GM10248 (cell line): ENCODE results near the gene MACROH2A1.

Experiments used
- CTCF ChIA-PET: fragments of 300-600 bp; sonication (Branson Sonifier 250); formaldehyde crosslinking; extraction: SDS; loops from one replicate; lab custom pipeline; 2021; ENCODE audit warnings: antibody characterized with exemption; lab: Yijun Ruan, JAX
- POLR2A ChIA-PET: fragments of 350-650 bp; sonication (Branson Sonifier 250); formaldehyde crosslinking; extraction: SDS; loops from one replicate; lab custom pipeline; 2020; ENCODE audit warnings: antibody characterized with exemption; lab: Yijun Ruan, JAX
- DNase-seq: peaks from one replicate; pipeline ENCODE4 v3.0.0; 2012; ENCODE audit errors: extremely low spot score
- TF ChIP-seq, protein P1 (sequence below): IDR thresholded peaks from 2 replicates; pipeline ENCODE4 v1.5.1; 2012; ENCODE audit warnings: mild to moderate bottlenecking, low read depth; ENCODE audit errors: extremely low read depth, missing control alignments, control extremely low read depth

Gene MACROH2A1

DNA sequence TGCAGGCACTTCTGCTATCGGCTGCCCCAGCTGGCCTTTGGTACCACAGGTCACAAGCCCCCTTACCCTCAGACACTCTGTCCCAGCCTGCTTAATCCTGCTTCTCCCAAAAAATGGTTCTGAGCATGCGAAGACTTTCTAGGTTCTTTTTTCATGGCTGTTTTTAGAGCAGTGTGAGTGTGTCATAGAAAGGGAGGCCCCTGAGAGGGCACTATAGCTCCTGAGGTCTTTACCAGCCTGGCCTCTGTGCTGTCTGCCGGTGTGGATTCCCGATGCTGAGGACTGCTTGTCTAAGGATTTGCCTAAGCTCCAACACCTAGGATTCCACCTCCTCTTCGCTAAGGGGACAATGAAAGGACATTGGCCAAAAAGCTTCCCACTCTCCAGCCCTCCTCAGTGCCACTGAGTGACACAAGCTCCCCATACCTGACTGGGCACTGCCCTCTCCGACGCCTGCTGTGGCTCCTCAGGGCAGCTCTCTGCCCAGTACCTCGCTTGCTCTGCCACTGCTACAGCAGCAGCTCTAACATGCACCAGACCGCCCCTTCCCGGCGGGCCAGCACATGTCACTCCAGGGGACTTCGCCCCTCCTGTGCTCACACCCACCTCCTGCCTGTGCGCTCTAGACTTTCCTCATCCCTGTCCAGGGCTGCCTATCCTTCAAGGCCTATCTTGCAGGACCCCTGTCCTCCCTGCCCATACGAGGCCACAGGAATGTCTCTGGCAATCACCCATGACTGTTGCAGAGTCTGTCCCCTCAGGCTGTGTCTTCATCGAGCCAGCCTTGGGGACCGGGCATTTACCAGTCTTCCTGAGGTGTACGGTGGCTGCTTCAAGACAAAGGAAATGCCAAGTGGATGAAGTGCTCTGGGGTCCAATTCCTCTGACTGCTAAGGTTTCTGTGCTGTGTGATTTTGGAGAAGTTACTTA lies 21.0 kb downstream of the MACROH2A1 start:
- no peak for DNase-seq
- CTCF ChIA-PET: interaction anchor here (0.7 to 2.9 kb wide), 4 partner anchors 9 to 173 kb away, joined by 3 to 12 read pairs (median 6); partner anchors contain the start of gene MACROH2A1
- TF ChIP-seq, protein P1, sequence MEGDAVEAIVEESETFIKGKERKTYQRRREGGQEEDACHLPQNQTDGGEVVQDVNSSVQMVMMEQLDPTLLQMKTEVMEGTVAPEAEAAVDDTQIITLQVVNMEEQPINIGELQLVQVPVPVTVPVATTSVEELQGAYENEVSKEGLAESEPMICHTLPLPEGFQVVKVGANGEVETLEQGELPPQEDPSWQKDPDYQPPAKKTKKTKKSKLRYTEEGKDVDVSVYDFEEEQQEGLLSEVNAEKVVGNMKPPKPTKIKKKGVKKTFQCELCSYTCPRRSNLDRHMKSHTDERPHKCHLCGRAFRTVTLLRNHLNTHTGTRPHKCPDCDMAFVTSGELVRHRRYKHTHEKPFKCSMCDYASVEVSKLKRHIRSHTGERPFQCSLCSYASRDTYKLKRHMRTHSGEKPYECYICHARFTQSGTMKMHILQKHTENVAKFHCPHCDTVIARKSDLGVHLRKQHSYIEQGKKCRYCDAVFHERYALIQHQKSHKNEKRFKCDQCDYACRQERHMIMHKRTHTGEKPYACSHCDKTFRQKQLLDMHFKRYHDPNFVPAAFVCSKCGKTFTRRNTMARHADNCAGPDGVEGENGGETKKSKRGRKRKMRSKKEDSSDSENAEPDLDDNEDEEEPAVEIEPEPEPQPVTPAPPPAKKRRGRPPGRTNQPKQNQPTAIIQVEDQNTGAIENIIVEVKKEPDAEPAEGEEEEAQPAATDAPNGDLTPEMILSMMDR: no peak
- POLR2A ChIA-PET: no interaction called here

- peak; percentile 66 for DNase-seq
- TF ChIP-seq, protein P1: no peak
- ChIA-PET POLR2A (no interaction called here), CTCF (interaction anchor here (1.1 to 1.9 kb wide), 4 partner anchors 9 to 85 kb away, joined by 4 to 10 read pairs (median 6); no protein-coding TSS in a partner anchor)
Measured at GRCh38 chr5:135376961-135377624, 21.9 kb downstream of the MACROH2A1 start.

DNA sequence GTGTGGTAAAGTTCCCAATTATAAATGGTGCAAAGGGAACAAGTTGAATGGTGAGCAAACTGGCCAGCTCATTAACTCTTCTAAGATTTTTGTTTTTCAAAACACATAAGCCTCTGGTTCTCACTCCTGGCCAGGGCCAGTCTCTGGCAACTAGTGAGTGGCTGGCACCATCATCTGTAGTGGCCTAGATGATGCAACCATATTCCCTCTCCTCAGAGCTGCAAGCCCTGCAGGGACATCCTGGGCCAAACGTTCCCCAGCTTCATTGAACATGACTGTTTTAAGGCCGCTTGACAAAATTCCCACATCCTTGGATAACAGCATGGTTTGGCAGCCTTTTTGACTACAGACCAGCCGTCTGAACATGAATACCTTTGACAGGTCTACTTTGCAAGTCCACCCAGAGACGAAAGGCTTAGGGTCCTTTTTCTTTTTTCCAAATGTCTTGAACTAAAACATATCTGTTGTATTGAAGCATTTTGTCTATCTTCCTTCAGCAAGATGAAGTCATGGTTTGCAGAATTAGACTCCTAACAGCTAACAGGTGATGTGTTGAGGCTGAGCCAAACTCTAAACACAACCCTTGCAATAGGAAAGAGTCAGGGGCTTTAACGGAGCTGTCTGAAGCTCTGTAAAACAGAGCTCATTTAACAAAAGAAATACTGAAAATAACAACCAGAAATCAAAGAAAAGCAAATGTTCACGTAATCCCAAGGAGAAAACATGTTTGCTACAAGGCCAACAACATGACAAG lies 23.8 kb downstream of the MACROH2A1 start:
- ChIA-PET POLR2A (no interaction called here), CTCF (interaction anchor here (1.2 to 1.9 kb wide), 5 partner anchors 8 to 87 kb away, joined by 4 to 9 read pairs (median 5); no protein-coding TSS in a partner anchor)
- TF ChIP-seq, protein P1: no peak

GRCh38 chr5:135373736-135374515 lies 25.1 kb downstream of the MACROH2A1 start:
- TF ChIP-seq, protein P1: no peak
- POLR2A ChIA-PET: no interaction called here
- CTCF ChIA-PET: interaction anchor here (0.8 kb wide), 1 partner anchor 13 kb away, joined by 3 read pairs; no protein-coding TSS in a partner anchor
- DNase-seq: no peak

More for the DNA sequence above, 23.8 kb downstream of the MACROH2A1 start:
- no peak for DNase-seq

DNA sequence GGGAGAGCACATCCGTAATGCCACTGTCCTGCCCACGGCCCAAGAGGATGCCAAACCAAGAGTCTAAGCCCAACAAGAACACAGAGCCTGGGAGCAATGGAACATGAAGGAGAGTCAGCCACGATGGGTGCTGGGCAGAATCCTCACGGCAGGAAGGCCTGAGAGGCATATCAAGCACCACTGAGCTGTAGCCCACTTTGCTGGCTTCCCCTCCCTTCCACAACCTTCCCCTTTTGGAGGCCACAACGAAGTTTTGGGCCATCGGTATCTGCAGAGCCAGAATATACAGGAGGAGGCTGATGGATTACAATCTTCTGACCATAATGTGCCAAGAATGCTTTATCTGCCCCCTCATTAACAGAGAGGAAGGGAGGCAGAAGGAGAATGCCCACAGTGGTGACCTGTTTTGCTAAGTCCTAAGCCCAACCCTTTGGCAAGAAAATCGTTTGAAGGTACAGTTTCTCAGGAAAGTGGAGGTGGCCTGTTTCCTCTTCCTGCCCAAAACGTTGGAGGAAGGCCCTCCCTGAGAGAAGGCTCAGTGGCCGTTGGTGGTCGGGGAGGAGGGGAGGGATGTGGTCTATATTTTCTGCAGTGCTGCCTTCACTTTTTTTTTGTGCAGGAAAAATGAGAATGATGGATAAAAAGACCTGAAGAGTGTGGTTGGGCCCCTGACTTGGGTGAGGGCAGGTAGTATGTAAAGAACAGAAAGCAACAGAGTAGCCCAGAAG lies 26.2 kb downstream of the MACROH2A1 start:
- DNase-seq: no peak
- POLR2A ChIA-PET: no interaction called here
- TF ChIP-seq, protein P1: no peak
- CTCF ChIA-PET: interaction anchor here (0.8 to 1.3 kb wide), 2 partner anchors 10 to 14 kb away, joined by 3 read pairs; no protein-coding TSS in a partner anchor
